Measurements from ENCODE around the gene CPZ.

The CPZ gene

GRCh38 chr4:8552024-8552423 is 40.5 kb upstream of the CPZ start:
- Histone ChIP-seq H3K27me3 (ENCODE audit: insufficient read depth, low read length) (no peaks in the 10 kb centered on the region), H3K4me1 (ENCODE audit: control insufficient read depth in 1 of 2, insufficient read depth in 2 of 2, low read length in 2 of 2) (peaks cover 25 to 30% of the 10 kb centered on the region in 2 experiments), H2BK120ac (ENCODE audit: insufficient read depth, low read length, poor library complexity) (no peak overlapping the region), H3K14ac (ENCODE audit: low read length) (no peak overlapping the region), H3K79me1 (ENCODE audit: low read length) (peaks cover 41% of the 10 kb centered on the region), H3K4me3 (ENCODE audit: low read depth, low read length) (no peak overlapping the region), H3K23ac (ENCODE audit: low read length) (no peak overlapping the region), H3K9ac (ENCODE audit: low read length) (no peak overlapping the region), H2BK5ac (ENCODE audit: low read depth, low read length, poor library complexity) (no peak overlapping the region), H2AFZ (ENCODE audit: insufficient read depth, low read length, poor library complexity) (no peak overlapping the region), H3K79me2 (ENCODE audit: control insufficient read depth, insufficient read depth, low read length, poor library complexity) (no peaks in the 10 kb centered on the region), H3K27ac (ENCODE audit: low read depth, low read length) (no peak overlapping the region), H3K4me2 (ENCODE audit: low read length) (no peak overlapping the region), H3K36me3 (ENCODE audit: control insufficient read depth in 1 of 2, insufficient read depth in 2 of 2, low read length in 2 of 2) (no peaks in the 10 kb centered on the region), H3K18ac (ENCODE audit: low read length) (no peak overlapping the region), H4K12ac (ENCODE audit: low read depth, low read length) (no peak overlapping the region), H4K91ac (ENCODE audit: low read depth, low read length) (peak overlapping the region; percentile 38), H3K4ac (ENCODE audit: low read depth, low read length) (no peak overlapping the region), H2BK12ac (ENCODE audit: low read length) (peak overlapping the region; percentile 19), H2AK5ac (ENCODE audit: low read length) (peak overlapping the region; percentile 13), H4K8ac (ENCODE audit: low read depth, low read length) (no peak overlapping the region), H3K9me3 (ENCODE audit: insufficient read depth, low read depth, low read length) (no peaks in the 10 kb centered on the region)
- no CpG with 5 or more reads among the region's 4 CpGs for WGBS (ENCODE audit: extremely low coverage, insufficient coverage, insufficient read length)
- no peak for DNase-seq

GRCh38 chr4:8552581-8553205 is 39.9 kb upstream of the CPZ start:
- H3K14ac ChIP-seq (ENCODE audit: low read length) = no peak overlapping the region
- H2AK5ac ChIP-seq (ENCODE audit: low read length) = no peak overlapping the region
- H3K79me1 ChIP-seq (ENCODE audit: low read length) = peaks cover 41% of the 10 kb centered on the region
- H2AFZ ChIP-seq (ENCODE audit: insufficient read depth, low read length, poor library complexity) = no peak overlapping the region
- peaks cover 2% of the 10 kb centered on the region for H3K79me2 ChIP-seq (ENCODE audit: control insufficient read depth, insufficient read depth, low read length, poor library complexity)
- peak overlapping the region; percentile 38 for H4K91ac ChIP-seq (ENCODE audit: low read depth, low read length)
- H2BK120ac ChIP-seq (ENCODE audit: insufficient read depth, low read length, poor library complexity) = no peak overlapping the region
- H2BK5ac ChIP-seq (ENCODE audit: low read depth, low read length, poor library complexity) = no peak overlapping the region
- H3K23ac ChIP-seq (ENCODE audit: low read length) = no peak overlapping the region
- peaks cover 24 to 28% of the 10 kb centered on the region in 2 experiments for H3K4me1 ChIP-seq (ENCODE audit: control insufficient read depth in 1 of 2, insufficient read depth in 2 of 2, low read length in 2 of 2)
- no peak overlapping the region for H3K4ac ChIP-seq (ENCODE audit: low read depth, low read length)
- H3K9ac ChIP-seq (ENCODE audit: low read length) = no peak overlapping the region
- no peak overlapping the region for H4K8ac ChIP-seq (ENCODE audit: low read depth, low read length)
- H3K9me3 ChIP-seq (ENCODE audit: insufficient read depth, low read depth, low read length) = no peaks in the 10 kb centered on the region
- no peaks in the 10 kb centered on the region for H3K36me3 ChIP-seq (ENCODE audit: control insufficient read depth in 1 of 2, insufficient read depth in 2 of 2, low read length in 2 of 2)
- DNase-seq = peak; percentile 71 to 78
- no peak overlapping the region for H3K4me2 ChIP-seq (ENCODE audit: low read length)
- peak overlapping the region; percentile 19 for H2BK12ac ChIP-seq (ENCODE audit: low read length)
- no peak overlapping the region for H3K4me3 ChIP-seq (ENCODE audit: low read depth, low read length)
- no peaks in the 10 kb centered on the region for H3K27me3 ChIP-seq (ENCODE audit: insufficient read depth, low read length)
- H3K18ac ChIP-seq (ENCODE audit: low read length) = no peak overlapping the region
- H3K27ac ChIP-seq (ENCODE audit: low read depth, low read length) = no peak overlapping the region
- WGBS (ENCODE audit: extremely low coverage, insufficient coverage, insufficient read length) = no CpG with 5 or more reads among the region's 8 CpGs
- no peak overlapping the region for H4K12ac ChIP-seq (ENCODE audit: low read depth, low read length)

- DNase-seq = no peak
- Histone ChIP-seq H4K8ac (ENCODE audit: low read depth, low read length) (no peak overlapping the region), H2AFZ (ENCODE audit: insufficient read depth, low read length, poor library complexity) (no peak overlapping the region), H3K4ac (ENCODE audit: low read depth, low read length) (no peak overlapping the region), H3K9me3 (ENCODE audit: insufficient read depth, low read depth, low read length) (no peaks in the 10 kb centered on the region), H3K4me3 (ENCODE audit: low read depth, low read length) (no peak overlapping the region), H3K9ac (ENCODE audit: low read length) (no peak overlapping the region), H3K18ac (ENCODE audit: low read length) (no peak overlapping the region), H3K14ac (ENCODE audit: low read length) (no peak overlapping the region), H4K91ac (ENCODE audit: low read depth, low read length) (peak overlapping the region; percentile 38), H3K27me3 (ENCODE audit: insufficient read depth, low read length) (no peaks in the 10 kb centered on the region), H2BK12ac (ENCODE audit: low read length) (peak overlapping the region; percentile 18), H3K79me1 (ENCODE audit: low read length) (peaks cover 43% of the 10 kb centered on the region), H2AK5ac (ENCODE audit: low read length) (peak overlapping the region; percentile 35), H2BK120ac (ENCODE audit: insufficient read depth, low read length, poor library complexity) (peak overlapping the region; percentile 34), H2BK5ac (ENCODE audit: low read depth, low read length, poor library complexity) (no peak overlapping the region), H3K27ac (ENCODE audit: low read depth, low read length) (no peak overlapping the region), H3K4me2 (ENCODE audit: low read length) (no peak overlapping the region), H3K36me3 (ENCODE audit: control insufficient read depth in 1 of 2, insufficient read depth in 2 of 2, low read length in 2 of 2) (no peaks in the 10 kb centered on the region), H3K23ac (ENCODE audit: low read length) (no peak overlapping the region), H3K4me1 (ENCODE audit: control insufficient read depth in 1 of 2, insufficient read depth in 2 of 2, low read length in 2 of 2) (peaks cover 24 to 28% of the 10 kb centered on the region in 2 experiments), H4K12ac (ENCODE audit: low read depth, low read length) (no peak overlapping the region), H3K79me2 (ENCODE audit: control insufficient read depth, insufficient read depth, low read length, poor library complexity) (peaks cover 5% of the 10 kb centered on the region)
- no CpG with 5 or more reads among the region's 8 CpGs for WGBS (ENCODE audit: extremely low coverage, insufficient coverage, insufficient read length)
Measured at GRCh38 chr4:8553216-8553615, 39.3 kb upstream of the CPZ start.

GRCh38 chr4:8553991-8554405 is 38.6 kb upstream of the CPZ start:
- Histone ChIP-seq H2AK5ac (ENCODE audit: low read length) (no peak overlapping the region), H3K27me3 (ENCODE audit: insufficient read depth, low read length) (no peaks in the 10 kb centered on the region), H3K4me3 (ENCODE audit: low read depth, low read length) (no peak overlapping the region), H3K18ac (ENCODE audit: low read length) (no peak overlapping the region), H3K23ac (ENCODE audit: low read length) (no peak overlapping the region), H3K27ac (ENCODE audit: low read depth, low read length) (no peak overlapping the region), H2BK12ac (ENCODE audit: low read length) (peak overlapping the region; percentile 91), H3K4ac (ENCODE audit: low read depth, low read length) (no peak overlapping the region), H3K14ac (ENCODE audit: low read length) (no peak overlapping the region), H3K9ac (ENCODE audit: low read length) (no peak overlapping the region), H2BK5ac (ENCODE audit: low read depth, low read length, poor library complexity) (no peak overlapping the region), H3K9me3 (ENCODE audit: insufficient read depth, low read depth, low read length) (no peaks in the 10 kb centered on the region), H3K4me1 (ENCODE audit: control insufficient read depth in 1 of 2, insufficient read depth in 2 of 2, low read length in 2 of 2) (peaks cover 28 to 31% of the 10 kb centered on the region in 2 experiments), H3K4me2 (ENCODE audit: low read length) (no peak overlapping the region), H3K79me2 (ENCODE audit: control insufficient read depth, insufficient read depth, low read length, poor library complexity) (peaks cover 5% of the 10 kb centered on the region), H4K12ac (ENCODE audit: low read depth, low read length) (no peak overlapping the region), H4K91ac (ENCODE audit: low read depth, low read length) (peak overlapping the region; percentile 20), H4K8ac (ENCODE audit: low read depth, low read length) (no peak overlapping the region), H3K79me1 (ENCODE audit: low read length) (peaks cover 43% of the 10 kb centered on the region), H3K36me3 (ENCODE audit: control insufficient read depth in 1 of 2, insufficient read depth in 2 of 2, low read length in 2 of 2) (no peaks in the 10 kb centered on the region), H2BK120ac (ENCODE audit: insufficient read depth, low read length, poor library complexity) (no peak overlapping the region), H2AFZ (ENCODE audit: insufficient read depth, low read length, poor library complexity) (no peak overlapping the region)
- DNase-seq = peak; percentile 80 to 84
- no CpG with 5 or more reads among the region's 12 CpGs for WGBS (ENCODE audit: extremely low coverage, insufficient coverage, insufficient read length)

Data from trophoblast cell (in vitro differentiated cells and primary cell).